ENCODE results near the gene FAM184A. TPM values are rescaled to one million over a fixed set of nuclear protein-coding genes. Genes with fewer than 3 reads are reported as not detected.

The FAM184A gene
- polyA plus RNA-seq, 4 donors, result 1.8 to 16.7 (median 4.3) TPM

GRCh38 chr6:119079283-119079809 is 882 bp upstream of the FAM184A start:
- Histone ChIP-seq H3K27ac (ENCODE audit: low read depth in 1 of 3, low read length in 2 of 3) (peak overlapping the region in 1 of 3 donors; percentile 46), H3K9me3 (ENCODE audit: control insufficient read depth in 2 of 2, insufficient read depth in 1 of 2, low read depth in 1 of 2, low read length in 1 of 2) (peaks cover 0 to 13% of the 10 kb centered on the region in 2 donors), H3K4me1 (ENCODE audit: control insufficient read depth in 3 of 3, insufficient read depth in 2 of 3, low read depth in 1 of 3, low read length in 2 of 3) (no peaks in the 10 kb centered on the region), H3K4me3 (ENCODE audit: low read depth in 1 of 3, low read length in 3 of 3) (peak overlapping the region; percentile 50 to 90 (median 55)), H3K36me3 (ENCODE audit: control insufficient read depth in 3 of 3, insufficient read depth in 2 of 3, low read depth in 1 of 3, low read length in 3 of 3) (no peaks in the 10 kb centered on the region), H3K27me3 (ENCODE audit: control insufficient read depth in 3 of 3, insufficient read depth in 3 of 3, low read length in 3 of 3) (no peaks in the 10 kb centered on the region)
- WGBS, 3 donors, result 9 to 15% (median 12%) methylated on average over 9 of the region's 9 CpGs
- FAIRE-seq (no peak), DNase-seq (peak in 1 of 2 donors; percentile 30)

GRCh38 chr6:119077643-119078375 is 655 bp downstream of the FAM184A start:
- H3K27ac ChIP-seq (ENCODE audit: low read depth in 1 of 3, low read length in 2 of 3), result peak overlapping the region in 2 of 3 donors; percentile 17 to 67
- WGBS, 3 donors, result 1 to 2% (median 2%) methylated on average over 34 to 43 of the region's 43 CpGs

DNA sequence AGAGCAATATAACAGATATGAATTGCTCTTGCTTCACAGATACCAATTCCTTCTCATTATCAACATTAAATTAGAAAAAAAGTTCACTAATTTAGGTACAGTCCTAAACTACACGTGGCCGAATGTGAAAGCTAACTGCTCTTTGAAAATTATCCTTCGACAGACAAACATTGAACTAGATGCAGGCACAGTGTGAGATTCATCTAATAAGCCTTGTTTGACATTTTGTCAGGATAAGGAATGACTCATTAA is 1.1 kb downstream of the FAM184A start:
- peaks cover 0 to under 1% of the 10 kb centered on the region in 2 donors for H3K9me3 ChIP-seq (ENCODE audit: control insufficient read depth in 2 of 2, insufficient read depth in 1 of 2, low read depth in 1 of 2, low read length in 1 of 2)
- WGBS, 3 donors, result 8 to 44% (median 17%) methylated on average over 3 of the region's 3 CpGs
- FAIRE-seq, result no peak
- no peaks in the 10 kb centered on the region for H3K4me1 ChIP-seq (ENCODE audit: control insufficient read depth in 3 of 3, insufficient read depth in 2 of 3, low read depth in 1 of 3, low read length in 2 of 3)
- no peaks in the 10 kb centered on the region for H3K36me3 ChIP-seq (ENCODE audit: control insufficient read depth in 3 of 3, insufficient read depth in 2 of 3, low read depth in 1 of 3, low read length in 3 of 3)
- no peaks in the 10 kb centered on the region for H3K27me3 ChIP-seq (ENCODE audit: control insufficient read depth in 3 of 3, insufficient read depth in 3 of 3, low read length in 3 of 3)
- no peak for DNase-seq
- peak overlapping the region in 2 of 3 donors; percentile 56 to 90 for H3K4me3 ChIP-seq (ENCODE audit: low read depth in 1 of 3, low read length in 3 of 3)
- H3K27ac ChIP-seq (ENCODE audit: low read depth in 1 of 3, low read length in 2 of 3), result peak overlapping the region in 1 of 3 donors; percentile 67

More at GRCh38 chr6:119077643-119078375, 655 bp downstream of the FAM184A start:
- Histone ChIP-seq H3K9me3 (ENCODE audit: control insufficient read depth in 2 of 2, insufficient read depth in 1 of 2, low read depth in 1 of 2, low read length in 1 of 2) (peaks cover 0 to 5% of the 10 kb centered on the region in 2 donors), H3K4me3 (ENCODE audit: low read depth in 1 of 3, low read length in 3 of 3) (peak overlapping the region; percentile 50 to 90 (median 56)), H3K4me1 (ENCODE audit: control insufficient read depth in 3 of 3, insufficient read depth in 2 of 3, low read depth in 1 of 3, low read length in 2 of 3) (no peaks in the 10 kb centered on the region), H3K27me3 (ENCODE audit: control insufficient read depth in 3 of 3, insufficient read depth in 3 of 3, low read length in 3 of 3) (no peaks in the 10 kb centered on the region), H3K36me3 (ENCODE audit: control insufficient read depth in 3 of 3, insufficient read depth in 2 of 3, low read depth in 1 of 3, low read length in 3 of 3) (no peaks in the 10 kb centered on the region)
- FAIRE-seq, result no peak
- peak; percentile 38 to 74 for DNase-seq

- H3K27me3 ChIP-seq (ENCODE audit: control insufficient read depth in 3 of 3, insufficient read depth in 3 of 3, low read length in 3 of 3), result no peaks in the 10 kb centered on the region
- DNase-seq (no peak), FAIRE-seq (peak; percentile 47)
- no peaks in the 10 kb centered on the region for H3K4me1 ChIP-seq (ENCODE audit: control insufficient read depth in 3 of 3, insufficient read depth in 2 of 3, low read depth in 1 of 3, low read length in 2 of 3)
- no peak overlapping the region for H3K4me3 ChIP-seq (ENCODE audit: low read depth in 1 of 3, low read length in 3 of 3)
- no peak overlapping the region for H3K27ac ChIP-seq (ENCODE audit: low read depth in 1 of 3, low read length in 2 of 3)
- WGBS, 3 donors, result 58 to 65% (median 61%) methylated on average over 7 of the region's 7 CpGs
- no peaks in the 10 kb centered on the region for H3K9me3 ChIP-seq (ENCODE audit: control insufficient read depth in 2 of 2, insufficient read depth in 1 of 2, low read depth in 1 of 2, low read length in 1 of 2)
- no peaks in the 10 kb centered on the region for H3K36me3 ChIP-seq (ENCODE audit: control insufficient read depth in 3 of 3, insufficient read depth in 2 of 3, low read depth in 1 of 3, low read length in 3 of 3)
Observed at GRCh38 chr6:119076576-119077390, 1.7 kb downstream of the FAM184A start.

- Histone ChIP-seq H3K27ac (ENCODE audit: low read depth in 1 of 3, low read length in 2 of 3) (no peak overlapping the region), H3K36me3 (ENCODE audit: control insufficient read depth in 3 of 3, insufficient read depth in 2 of 3, low read depth in 1 of 3, low read length in 3 of 3) (no peaks in the 10 kb centered on the region), H3K27me3 (ENCODE audit: control insufficient read depth in 3 of 3, insufficient read depth in 3 of 3, low read length in 3 of 3) (no peaks in the 10 kb centered on the region), H3K4me1 (ENCODE audit: control insufficient read depth in 3 of 3, insufficient read depth in 2 of 3, low read depth in 1 of 3, low read length in 2 of 3) (no peaks in the 10 kb centered on the region), H3K4me3 (ENCODE audit: low read depth in 1 of 3, low read length in 3 of 3) (no peak overlapping the region), H3K9me3 (ENCODE audit: control insufficient read depth in 2 of 2, insufficient read depth in 1 of 2, low read depth in 1 of 2, low read length in 1 of 2) (no peaks in the 10 kb centered on the region)
- FAIRE-seq (no peak), DNase-seq (no peak)
- WGBS, 3 donors, result 79 to 83% (median 81%) methylated on average over 5 of the region's 5 CpGs
Observed at GRCh38 chr6:119076173-119076572, 2.3 kb downstream of the FAM184A start.

GRCh38 chr6:119075200-119075981 is 3.1 kb downstream of the FAM184A start:
- Histone ChIP-seq H3K4me3 (ENCODE audit: low read depth in 1 of 3, low read length in 3 of 3) (no peak overlapping the region), H3K27me3 (ENCODE audit: control insufficient read depth in 3 of 3, insufficient read depth in 3 of 3, low read length in 3 of 3) (no peaks in the 10 kb centered on the region), H3K4me1 (ENCODE audit: control insufficient read depth in 3 of 3, insufficient read depth in 2 of 3, low read depth in 1 of 3, low read length in 2 of 3) (no peaks in the 10 kb centered on the region), H3K27ac (ENCODE audit: low read depth in 1 of 3, low read length in 2 of 3) (no peak overlapping the region), H3K36me3 (ENCODE audit: control insufficient read depth in 3 of 3, insufficient read depth in 2 of 3, low read depth in 1 of 3, low read length in 3 of 3) (no peaks in the 10 kb centered on the region), H3K9me3 (ENCODE audit: control insufficient read depth in 2 of 2, insufficient read depth in 1 of 2, low read depth in 1 of 2, low read length in 1 of 2) (no peaks in the 10 kb centered on the region)
- WGBS, 3 donors, result 96 to 99% (median 96%) methylated on average over 2 of the region's 2 CpGs
- FAIRE-seq (no peak), DNase-seq (no peak)

- no peaks in the 10 kb centered on the region for H3K27me3 ChIP-seq (ENCODE audit: control insufficient read depth in 3 of 3, insufficient read depth in 3 of 3, low read length in 3 of 3)
- no peaks in the 10 kb centered on the region for H3K4me1 ChIP-seq (ENCODE audit: control insufficient read depth in 3 of 3, insufficient read depth in 2 of 3, low read depth in 1 of 3, low read length in 2 of 3)
- FAIRE-seq, result no peak
- no peaks in the 10 kb centered on the region for H3K36me3 ChIP-seq (ENCODE audit: control insufficient read depth in 3 of 3, insufficient read depth in 2 of 3, low read depth in 1 of 3, low read length in 3 of 3)
- no peak for DNase-seq
- 83 to 86% (median 84%) methylated on average over 4 of the region's 4 CpGs for WGBS, 3 donors
- no peak overlapping the region for H3K27ac ChIP-seq (ENCODE audit: low read depth in 1 of 3, low read length in 2 of 3)
- no peaks in the 10 kb centered on the region for H3K9me3 ChIP-seq (ENCODE audit: control insufficient read depth in 2 of 2, insufficient read depth in 1 of 2, low read depth in 1 of 2, low read length in 1 of 2)
- no peak overlapping the region for H3K4me3 ChIP-seq (ENCODE audit: low read depth in 1 of 3, low read length in 3 of 3)
Observed at GRCh38 chr6:119073307-119074051, 5.0 kb downstream of the FAM184A start.

All from small intestine (tissue), 7 donors.